Breast epithelium (tissue), 4 donors: ENCODE results near the gene ABHD4. TPM values are rescaled to one million over a fixed set of nuclear protein-coding genes. Genes with fewer than 3 reads are reported as not detected.
"Not testable (repeated sequence)": the region's sequence is repeated elsewhere in the genome, so short reads cannot be mapped to it uniquely, and the experiment has no call there.

ENCODE experiments used
- DNase-seq, 2 donors: peaks; one replicate each; pipeline ENCODE4 v3.0.0-alpha.2; 2019; ENCODE audit warnings: low spot score in 2 of 2
- H3K27ac ChIP-seq, 2 donors: fragments of 200-600 bp; sonication (generic) in 1 of 2; one replicate each; pipeline ENCODE4 v1.5.1; 2016 to 2019; ENCODE audit warnings: mild to moderate bottlenecking in 1 of 2
- H3K27me3 ChIP-seq, 2 donors: fragments of 200-600 bp; sonication (generic) in 1 of 2; one replicate each; pipeline versions ENCODE4 v1.5.1 to v1.6.0; 2017 to 2019; ENCODE audit warnings: control low read depth in 1 of 2, mild to moderate bottlenecking in 1 of 2
- H3K36me3 ChIP-seq: fragments of 200-600 bp; one replicate; pipeline ENCODE4 v1.5.1; 2019
- H3K4me1 ChIP-seq, 2 donors: fragments of 200-600 bp; sonication (generic); one replicate each; pipeline ENCODE4 v1.5.1; 2016 to 2019; ENCODE audit warnings: control low read depth in 1 of 2
- H3K4me3 ChIP-seq, 3 donors: fragments of 200-600 bp; sonication (generic); 1 replicate in 2 of 3; 2 replicates in 1 of 3; pipeline ENCODE4 v1.5.1; 2016 to 2019; ENCODE audit warnings: mild to moderate bottlenecking in 3 of 3, moderate library complexity in 2 of 3
- H3K9me3 ChIP-seq, 2 donors: fragments of 200-600 bp; sonication (generic) in 1 of 2; one replicate each; pipeline ENCODE4 v1.5.1; 2016 to 2019; ENCODE audit warnings: control low read depth in 1 of 2
- CTCF ChIP-seq, 3 donors: fragments of 450-650 bp; IDR thresholded peaks; one replicate each; pipeline ENCODE4 v1.5.1; 2016 to 2017; ENCODE audit warnings: antibody characterized with exemption in 3 of 3, mild to moderate bottlenecking in 3 of 3, moderate library complexity in 3 of 3
- POLR2A ChIP-seq: fragments of 450-650 bp; IDR thresholded peaks from one replicate; pipeline ENCODE4 v1.6.1; 2016; ENCODE audit warnings: antibody characterized with exemption, mild to moderate bottlenecking, moderate library complexity
- POLR2AphosphoS5 ChIP-seq, 3 donors: sonication (generic); formaldehyde crosslinking; IDR thresholded peaks; one replicate each; pipeline ENCODE4 v1.6.1; 2017; ENCODE audit warnings: antibody characterized with exemption in 3 of 3
- intact Hi-C: fragments of 100-400 bp; cut with DNase I; formaldehyde crosslinking; loops from one replicate; pipeline ENCODE4 v1.15.1; 2023; ENCODE audit warnings: low total_unique reads
- total RNA-seq, 3 donors: library from RNA; depleted of rRNA; stranded (reverse); fragments of >200 nt; gene quantifications; one replicate each; pipeline ENCODE4 v1.1.0, GENCODE V29; 2016

ABHD4 gene
- total RNA-seq, 3 donors from 2014 or later: 22.1 to 41.6 (median 25.2) TPM

DNA sequence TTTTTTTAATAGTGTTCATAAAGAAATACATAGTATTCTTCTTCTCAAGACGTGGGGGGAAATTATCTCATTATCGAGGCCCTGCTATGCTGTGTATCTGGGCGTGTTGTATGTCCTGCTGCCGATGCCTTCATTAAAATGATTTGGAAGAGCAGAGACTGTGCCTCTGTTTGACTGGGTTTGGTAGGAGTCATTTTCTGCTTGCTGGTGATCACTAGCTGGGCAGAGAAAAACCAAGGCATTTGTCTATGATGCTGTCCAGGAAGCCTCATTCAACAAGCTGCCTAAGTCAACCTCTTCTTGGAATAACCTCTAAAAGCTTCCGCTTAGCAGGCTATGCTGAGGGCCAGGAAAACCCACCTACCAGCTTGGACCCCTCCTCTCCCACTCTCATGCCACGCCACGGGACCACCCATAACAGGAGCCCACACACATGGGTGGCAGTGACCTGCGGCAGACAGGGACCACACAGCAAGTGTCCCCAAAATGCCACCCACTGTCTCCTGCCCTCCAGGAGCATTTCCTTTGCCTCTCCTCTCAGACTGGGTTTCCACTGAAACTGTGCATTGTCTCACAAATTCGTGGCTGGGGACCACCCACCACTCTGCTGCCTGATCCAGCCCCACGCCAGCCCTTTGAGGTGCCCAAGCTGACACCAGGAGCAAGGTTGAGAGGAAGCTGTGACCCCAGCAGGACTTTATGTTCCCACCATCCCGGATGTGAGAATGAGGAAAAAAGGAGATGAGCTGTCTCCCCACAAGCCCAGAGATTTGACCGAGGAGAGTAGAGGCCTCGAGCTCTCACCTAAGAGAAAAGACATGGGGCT, 45.9 kb upstream of the ABHD4 start:
- Histone ChIP-seq H3K27ac (no peak overlapping the region), H3K27me3 (no peaks in the 10 kb centered on the region), H3K9me3 (no peaks in the 10 kb centered on the region), H3K4me3 (no peak overlapping the region), H3K36me3 (no peaks in the 10 kb centered on the region), H3K4me1 (peaks cover 0 to 9% of the 10 kb centered on the region in 2 donors)
- no peak for TF ChIP-seq POLR2AphosphoS5 (IDR thresholded peaks at IDR 0.05)
- TF ChIP-seq POLR2A: no peak
- TF ChIP-seq CTCF (IDR thresholded peaks at IDR 0.05): no peak
- intact Hi-C loops: loop anchor here (10.0 kb wide), 1 partner anchor 67 kb away; no protein-coding TSS in a partner anchor
- DNase-seq: peak in 1 of 2 donors; percentile 4

DNA sequence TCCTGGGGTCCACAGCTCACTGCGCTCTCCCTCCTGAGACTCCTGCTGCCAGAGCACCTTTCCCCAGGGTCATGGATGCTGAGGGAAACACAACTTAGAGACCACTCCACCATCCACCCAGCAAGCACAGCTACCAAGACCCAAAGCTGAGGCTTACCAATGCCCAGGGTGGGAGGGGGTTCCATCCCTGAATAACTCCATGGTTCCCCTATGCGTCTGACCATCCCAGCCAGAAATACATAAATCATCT, 45.3 kb upstream of the ABHD4 start:
- Histone ChIP-seq H3K9me3 (no peaks in the 10 kb centered on the region), H3K27me3 (no peaks in the 10 kb centered on the region), H3K4me1 (peaks cover 0 to 9% of the 10 kb centered on the region in 2 donors), H3K4me3 (no peak overlapping the region), H3K27ac (no peak overlapping the region), H3K36me3 (no peaks in the 10 kb centered on the region)
- no peak for TF ChIP-seq POLR2AphosphoS5 (IDR thresholded peaks at IDR 0.05)
- no peak for TF ChIP-seq POLR2A
- no peak for TF ChIP-seq CTCF (IDR thresholded peaks at IDR 0.05)
- DNase-seq: no peak
- intact Hi-C loops: loop anchor here (10.0 kb wide), 1 partner anchor 68 kb away; no protein-coding TSS in a partner anchor

- TF ChIP-seq POLR2A: no peak
- TF ChIP-seq POLR2AphosphoS5 (IDR thresholded peaks at IDR 0.05): no peak
- no peak for TF ChIP-seq CTCF (IDR thresholded peaks at IDR 0.05)
- intact Hi-C loops: loop anchor here (10.0 kb wide), 1 partner anchor 69 kb away; no protein-coding TSS in a partner anchor
- no peak overlapping the region for H3K4me3 ChIP-seq
- no peaks in the 10 kb centered on the region for H3K27me3 ChIP-seq
- peaks cover 0 to 9% of the 10 kb centered on the region in 2 donors for H3K4me1 ChIP-seq
- H3K36me3 ChIP-seq: no peaks in the 10 kb centered on the region
- peak in 1 of 2 donors; percentile 15 for DNase-seq
- H3K9me3 ChIP-seq: no peaks in the 10 kb centered on the region
- no peak overlapping the region for H3K27ac ChIP-seq
Measured at GRCh38 chr14:22553445-22553844, 44.7 kb upstream of the ABHD4 start.

DNA sequence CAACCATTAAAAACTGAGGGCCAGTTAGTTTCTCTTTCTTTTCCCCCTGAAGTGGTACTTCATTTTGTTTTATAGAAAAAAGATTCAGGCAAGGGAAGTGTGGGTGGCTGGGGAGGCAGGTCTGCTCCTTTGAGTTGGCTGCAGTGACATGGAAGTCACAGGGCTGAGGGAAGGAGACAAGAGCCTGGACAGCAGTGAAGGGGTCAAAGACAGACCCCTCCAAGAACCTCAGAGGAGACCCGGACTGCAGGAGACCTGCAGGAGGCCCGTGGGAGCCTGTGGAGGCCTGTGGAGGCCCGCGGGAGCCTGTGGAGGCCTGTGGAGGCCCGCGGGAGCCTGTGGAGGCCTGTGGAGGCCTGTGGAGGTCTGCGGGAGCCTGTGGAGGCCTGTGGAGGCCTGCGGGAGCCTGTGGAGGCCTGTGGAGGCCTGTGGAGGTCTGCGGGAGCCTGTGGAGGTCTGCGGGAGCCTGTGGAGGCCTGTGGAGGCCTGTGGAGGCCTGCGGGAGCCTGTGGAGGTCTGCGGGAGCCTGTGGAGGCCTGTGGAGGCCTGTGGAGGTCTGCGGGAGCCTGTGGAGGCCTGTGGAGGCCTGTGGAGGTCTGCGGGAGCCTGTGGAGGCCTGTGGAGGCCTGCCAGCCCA, 44.1 kb upstream of the ABHD4 start:
- intact Hi-C loops: loop anchor here (10.0 kb wide), 1 partner anchor 69 kb away; no protein-coding TSS in a partner anchor

DNA sequence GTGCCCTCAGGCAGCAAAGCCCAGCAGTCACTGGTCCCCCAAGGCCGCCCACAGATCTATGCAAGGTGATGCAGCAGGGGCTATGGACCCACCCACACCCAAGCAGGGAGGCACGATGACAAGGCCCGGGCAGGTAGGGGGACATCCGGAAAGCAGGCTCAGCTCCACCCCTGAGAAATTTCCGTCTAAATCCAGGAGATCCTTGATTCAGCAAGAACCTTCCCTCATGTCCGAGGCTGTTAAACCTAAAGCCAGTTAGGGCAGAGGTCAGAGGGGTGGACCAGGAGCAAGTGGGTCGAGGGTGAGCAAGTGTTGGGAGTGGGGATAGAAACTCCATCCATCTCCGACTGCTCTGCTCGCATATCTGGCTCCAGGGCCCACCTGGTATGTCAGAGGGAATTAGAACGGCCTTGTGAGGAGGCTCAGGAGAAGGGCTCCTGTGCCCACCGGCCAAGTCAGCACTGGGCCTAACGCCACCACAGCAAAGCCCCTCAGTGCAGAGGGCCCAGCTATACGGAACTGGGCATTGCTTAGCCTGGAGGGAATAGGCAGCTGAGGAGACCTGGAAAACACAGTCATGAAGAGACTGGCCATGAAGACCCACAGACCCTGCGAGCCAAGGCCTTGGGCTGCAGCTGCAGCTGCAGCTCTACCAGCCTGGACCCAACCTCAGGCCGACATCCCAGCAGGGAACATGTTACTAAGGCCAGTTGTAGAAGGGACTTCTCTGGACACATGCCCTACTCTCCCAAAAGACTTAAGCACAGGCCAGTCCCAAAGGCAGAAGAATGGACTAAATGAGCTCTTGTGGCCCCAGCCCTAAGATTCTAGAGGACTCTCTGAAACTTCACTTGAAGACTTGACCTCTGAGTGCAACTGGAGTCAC, 43.4 kb upstream of the ABHD4 start:
- Histone ChIP-seq H3K4me3 (no peak overlapping the region), H3K36me3 (no peaks in the 10 kb centered on the region), H3K27ac (no peak overlapping the region), H3K4me1 (peaks cover 0 to 9% of the 10 kb centered on the region in 2 donors), H3K9me3 (no peaks in the 10 kb centered on the region), H3K27me3 (no peaks in the 10 kb centered on the region)
- DNase-seq: no peak
- intact Hi-C loops: loop anchor here (10.0 kb wide), 1 partner anchor 70 kb away; no protein-coding TSS in a partner anchor
- no peak for TF ChIP-seq POLR2AphosphoS5 (IDR thresholded peaks at IDR 0.05)
- TF ChIP-seq CTCF (IDR thresholded peaks at IDR 0.05): no peak
- no peak for TF ChIP-seq POLR2A

More for the DNA sequence above, 44.1 kb upstream of the ABHD4 start:
- DNase-seq: peak in 1 of 2 donors; percentile 10
- H3K36me3 ChIP-seq, H3K27me3 ChIP-seq, H3K4me3 ChIP-seq, H3K4me1 ChIP-seq, H3K9me3 ChIP-seq: not testable (repeated sequence)
- H3K27ac ChIP-seq: peak overlapping the region in 1 of 2 donors; percentile 13
